IMR-90 (cell line): ENCODE results near the gene CACNA1I. TPM values are rescaled to one million over a fixed set of nuclear protein-coding genes. Genes with fewer than 3 reads are reported as not detected.

Experiments used
- ATAC-seq: fragments of 200-7000 bp; cut with Tn5 transposase; 2 replicates; pipeline ENCODE4 v1.9.1; 2020; ENCODE audit warnings: low read depth, mild to moderate bottlenecking, moderate library complexity
- BruUV-seq: library from RNA; stranded (reverse); fragments of 400-500 nt; replicated peaks from 2 replicates; lab custom pipeline; 2021; lab: Mats Ljungman, UMichigan
- CTCF ChIA-PET: fragments of 300-600 bp; formaldehyde crosslinking; extraction: SDS; loops from one replicate; lab custom pipeline; 2021; ENCODE audit warnings: antibody characterized with exemption; lab: Yijun Ruan, JAX
- POLR2A ChIA-PET: fragments of 300-600 bp; sonication (Branson Sonifier 250); formaldehyde crosslinking; loops from one replicate; lab custom pipeline; 2022; ENCODE audit warnings: antibody characterized with exemption; ENCODE audit not compliant: unreplicated experiment; lab: Charles Lee
- DNase-seq: peaks from one replicate; pipeline ENCODE4 v3.0.0; 2013
- H2AFZ ChIP-seq: replicated peaks from 2 replicates; pipeline ENCODE3; 2013; ENCODE audit warnings: low read length, mild to moderate bottlenecking; ENCODE audit not compliant: poor library complexity
- H2AK5ac ChIP-seq: 2 replicates; pipeline ENCODE4 v1.6.1; 2013; ENCODE audit warnings: low read depth, low read length, inconsistent platforms
- H2AK9ac ChIP-seq: replicated peaks from 2 replicates; pipeline ENCODE3; 2013; ENCODE audit warnings: mild to moderate bottlenecking, low read depth, low read length, moderate library complexity; ENCODE audit not compliant: poor library complexity
- H2BK120ac ChIP-seq: 2 replicates; pipeline ENCODE4 v1.6.1; 2013; ENCODE audit warnings: low read depth, low read length, inconsistent platforms
- H2BK15ac ChIP-seq: 3 replicates; pipeline ENCODE4 v1.6.1; 2013; ENCODE audit warnings: low read depth, low read length, inconsistent platforms
- H2BK20ac ChIP-seq: 2 replicates; pipeline ENCODE4 v1.6.1; 2013; ENCODE audit warnings: low read depth, mild to moderate bottlenecking, inconsistent platforms, low read length, moderate library complexity
- H2BK5ac ChIP-seq: 2 replicates; pipeline ENCODE4 v1.6.1; 2013; ENCODE audit warnings: mild to moderate bottlenecking, low read depth, low read length, inconsistent platforms; ENCODE audit not compliant: poor library complexity, severe bottlenecking
- H3K14ac ChIP-seq: replicated peaks from 2 replicates; pipeline ENCODE4 v1.6.1; 2013; ENCODE audit warnings: low read depth, low read length, inconsistent platforms
- H3K18ac ChIP-seq: 2 replicates; pipeline ENCODE4 v1.6.1; 2013; ENCODE audit warnings: low read depth, low read length, control low read depth
- H3K23ac ChIP-seq: 2 replicates; pipeline ENCODE4 v1.6.1; 2013; ENCODE audit warnings: low read depth, low read length, inconsistent platforms
- H3K27ac ChIP-seq: 2 replicates; pipeline ENCODE4 v1.5.1; 2013; ENCODE audit warnings: mild to moderate bottlenecking, control low read depth, low read length; ENCODE audit not compliant: insufficient read depth
- H3K27me3 ChIP-seq: 2 replicates; pipeline ENCODE4 v1.6.1; 2013; ENCODE audit warnings: low read length; ENCODE audit not compliant: control insufficient read depth, insufficient read depth
- H3K36me3 ChIP-seq: 2 replicates; pipeline ENCODE4 v1.6.1; 2013; ENCODE audit warnings: low read length, mixed read lengths; ENCODE audit not compliant: control insufficient read depth, insufficient read depth
- H3K4ac ChIP-seq: 2 replicates; pipeline ENCODE4 v1.6.1; 2013; ENCODE audit warnings: low read depth, low read length, inconsistent platforms
- H3K4me1 ChIP-seq: 2 replicates; pipeline ENCODE4 v1.6.1; 2013; ENCODE audit warnings: low read length, mixed read lengths; ENCODE audit not compliant: control insufficient read depth, insufficient read depth
- H3K4me2 ChIP-seq: 2 replicates; pipeline ENCODE4 v1.6.1; 2013; ENCODE audit warnings: low read depth, mild to moderate bottlenecking, control low read depth, low read length, moderate library complexity
- H3K4me3 ChIP-seq: 2 replicates; pipeline ENCODE4 v1.5.1; 2013; ENCODE audit warnings: low read depth, mild to moderate bottlenecking, control low read depth, low read length, moderate library complexity; ENCODE audit not compliant: insufficient read depth
- H3K56ac ChIP-seq: 2 replicates; pipeline ENCODE4 v1.6.1; 2013; ENCODE audit warnings: low read length, inconsistent platforms; ENCODE audit not compliant: insufficient read depth; ENCODE audit errors: extremely low read depth
- H3K79me1 ChIP-seq, 2 experiments: 2 replicates each; pipeline ENCODE4 v1.6.1; 2013; ENCODE audit warnings: low read length in 2 of 2, inconsistent platforms in 1 of 2, low read depth in 1 of 2
- H3K9ac ChIP-seq: 2 replicates; pipeline ENCODE4 v1.6.1; 2013; ENCODE audit warnings: low read depth, low read length, control low read depth
- H3K9me1 ChIP-seq: 2 replicates; pipeline ENCODE4 v1.6.1; 2013; ENCODE audit warnings: low read length, inconsistent platforms; ENCODE audit not compliant: insufficient read depth
- H3K9me3 ChIP-seq: 2 replicates; pipeline ENCODE4 v1.6.1; 2013; ENCODE audit warnings: low read length; ENCODE audit not compliant: control insufficient read depth, insufficient read depth
- H4K20me1 ChIP-seq: 2 replicates; pipeline ENCODE4 v1.6.1; 2013; ENCODE audit warnings: low read length, inconsistent platforms; ENCODE audit not compliant: insufficient read depth
- H4K5ac ChIP-seq: 2 replicates; pipeline ENCODE4 v1.6.1; 2013; ENCODE audit warnings: mild to moderate bottlenecking, low read depth, low read length, control low read depth
- H4K8ac ChIP-seq, 2 experiments: 2 replicates each; pipeline ENCODE4 v1.6.1; 2013; ENCODE audit warnings: low read depth in 2 of 2, low read length in 2 of 2, control low read depth in 1 of 2, inconsistent platforms in 1 of 2
- H4K91ac ChIP-seq: 2 replicates; pipeline ENCODE4 v1.6.1; 2013; ENCODE audit warnings: low read depth, low read length, inconsistent platforms; ENCODE audit not compliant: insufficient read depth
- ELK1 ChIP-seq: fragments of 150-350 bp; IDR thresholded peaks from 2 replicates; pipeline ENCODE4 v1.6.1; 2016; ENCODE audit warnings: low read depth, mild to moderate bottlenecking, low read length, moderate library complexity, borderline replicate concordance
- MAFK ChIP-seq: IDR thresholded peaks from 2 replicates; pipeline ENCODE4 v1.6.1; 2012; ENCODE audit warnings: low read depth, low read length, improper control_type of control experiment
- MXI1 ChIP-seq: IDR thresholded peaks from 2 replicates; pipeline ENCODE4 v1.6.1; 2012; ENCODE audit warnings: low read depth, mild to moderate bottlenecking, low read length, moderate library complexity, borderline replicate concordance
- RAD21 ChIP-seq: IDR thresholded peaks from 2 replicates; pipeline ENCODE4 v1.6.1; 2012; ENCODE audit warnings: low read length, improper control_type of control experiment
- RFX5 ChIP-seq: IDR thresholded peaks from 2 replicates; pipeline ENCODE4 v1.8.0; 2012; ENCODE audit warnings: low read depth, mild to moderate bottlenecking, low read length, moderate library complexity
- WGBS, 2 experiments: methylation state at CpG; one replicate each; pipeline versions ENCODE4 v1.1.5 to v1.1.7; 2013; ENCODE audit warnings: missing lambda C conversion rate in 2 of 2; ENCODE audit not compliant: insufficient read length in 1 of 2; ENCODE audit errors: extremely low coverage in 2 of 2; 5-methylcytosine and 5-hydroxymethylcytosine counted together
- dilution Hi-C: fragments of 300-500 bp; cut with HindIII; formaldehyde crosslinking; loops from one replicate; pipeline ENCODE4 v1.14.3; 2018; ENCODE audit warnings: low sequenced_read_pairs; ENCODE audit not compliant: unreplicated experiment
- in situ Hi-C: fragments of 300-500 bp; cut with MboI; formaldehyde crosslinking; loops from 3 replicates; pipeline ENCODE4 v1.14.3; 2019; ENCODE audit warnings: low sequenced_read_pairs, inconsistent platforms, mixed read lengths
- intact Hi-C: fragments of 100-400 bp; cut with micrococcal nuclease; formaldehyde crosslinking; loops from 2 replicates; pipeline ENCODE4 v1.10.0; 2022
- polyA plus RNA-seq, 3 experiments: library from polyadenylated mRNA; depleted of rRNA; stranded (reverse); fragments of >200 nt; gene quantifications; 2 replicates each; pipeline ENCODE4 v1.2.3, GENCODE V29; 2012; ENCODE audit warnings: low replicate concordance in 1 of 3
- total RNA-seq: library from RNA; depleted of rRNA; stranded (reverse); fragments of >200 nt; gene quantifications from 2 replicates; pipeline ENCODE4 v1.2.3, GENCODE V29; 2012
- TF ChIP-seq, protein P1 (sequence below): conservative IDR thresholded peaks from 2 replicates; pipeline ENCODE4 v1.5.1; 2012; ENCODE audit warnings: mild to moderate bottlenecking, low read depth, low read length, improper control_type of control experiment

Gene CACNA1I
- total and polyA plus RNA-seq, 2 of the 4 experiments (the other 2 are of a cell fraction), result under 0.01 to 0.02 TPM

- TF ChIP-seq, protein P1, sequence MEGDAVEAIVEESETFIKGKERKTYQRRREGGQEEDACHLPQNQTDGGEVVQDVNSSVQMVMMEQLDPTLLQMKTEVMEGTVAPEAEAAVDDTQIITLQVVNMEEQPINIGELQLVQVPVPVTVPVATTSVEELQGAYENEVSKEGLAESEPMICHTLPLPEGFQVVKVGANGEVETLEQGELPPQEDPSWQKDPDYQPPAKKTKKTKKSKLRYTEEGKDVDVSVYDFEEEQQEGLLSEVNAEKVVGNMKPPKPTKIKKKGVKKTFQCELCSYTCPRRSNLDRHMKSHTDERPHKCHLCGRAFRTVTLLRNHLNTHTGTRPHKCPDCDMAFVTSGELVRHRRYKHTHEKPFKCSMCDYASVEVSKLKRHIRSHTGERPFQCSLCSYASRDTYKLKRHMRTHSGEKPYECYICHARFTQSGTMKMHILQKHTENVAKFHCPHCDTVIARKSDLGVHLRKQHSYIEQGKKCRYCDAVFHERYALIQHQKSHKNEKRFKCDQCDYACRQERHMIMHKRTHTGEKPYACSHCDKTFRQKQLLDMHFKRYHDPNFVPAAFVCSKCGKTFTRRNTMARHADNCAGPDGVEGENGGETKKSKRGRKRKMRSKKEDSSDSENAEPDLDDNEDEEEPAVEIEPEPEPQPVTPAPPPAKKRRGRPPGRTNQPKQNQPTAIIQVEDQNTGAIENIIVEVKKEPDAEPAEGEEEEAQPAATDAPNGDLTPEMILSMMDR, result no peak
- no peak for TF ChIP-seq MAFK
Measured at GRCh38 chr22:39524753-39525657, 45.5 kb upstream of the CACNA1I start (continued).

DNA sequence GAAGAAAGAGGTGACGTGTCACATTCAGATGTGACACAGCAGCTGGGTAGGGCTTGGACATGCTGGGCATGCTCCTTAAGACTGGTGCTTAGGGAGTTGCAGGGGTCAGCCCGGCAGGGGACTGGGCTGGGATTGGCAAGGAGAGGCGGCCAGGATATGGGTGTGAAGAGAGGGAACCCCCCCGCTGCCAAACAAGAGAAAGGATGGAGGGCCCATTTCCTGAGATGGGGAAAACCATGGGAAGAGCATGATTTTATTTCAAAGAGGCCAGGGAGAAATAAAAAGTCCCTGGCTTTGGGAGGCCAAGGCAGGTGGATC lies 44.9 kb upstream of the CACNA1I start:
- intact Hi-C loops, result loop anchor here (10.0 kb wide), 1 partner anchor 121 kb away; no protein-coding TSS in a partner anchor
- ATAC-seq, result no peak

More for the DNA sequence above, 44.9 kb upstream of the CACNA1I start:
- no peak overlapping the region for H3K23ac ChIP-seq
- H3K27ac ChIP-seq, result no peak overlapping the region
- no peaks in the 10 kb centered on the region for H3K27me3 ChIP-seq
- H2BK120ac ChIP-seq, result no peak overlapping the region
- no peak overlapping the region for H3K4ac ChIP-seq
- no peak overlapping the region for H2AFZ ChIP-seq
- ChIA-PET CTCF (no interaction called here), POLR2A (interaction anchor here (0.6 kb wide), 1 partner anchor 822 kb away, joined by 4 read pairs; no protein-coding TSS in a partner anchor)
- no peak overlapping the region for H3K14ac ChIP-seq
- DNase-seq, result no peak
- no peak overlapping the region for H3K56ac ChIP-seq
- no peaks in the 10 kb centered on the region for H3K9me3 ChIP-seq
- peaks cover 42% of the 10 kb centered on the region for H3K36me3 ChIP-seq
- H3K9me1 ChIP-seq, result peaks cover 6% of the 10 kb centered on the region; the same call in 1 of the 2 replicates
- no peak overlapping the region for H3K9ac ChIP-seq
- no peak overlapping the region for H4K8ac ChIP-seq
- H2AK9ac ChIP-seq, result no peak overlapping the region
- H2BK5ac ChIP-seq, result no peak overlapping the region
- no peak overlapping the region for H3K4me2 ChIP-seq
- no peaks in the 10 kb centered on the region; the same call in 1 of the 2 replicates for H3K4me1 ChIP-seq
- dilution Hi-C loops (no loop called here), in situ Hi-C loops (loop anchor here (10.0 kb wide), 1 partner anchor 211 kb away; the partner anchor contains the start of gene RPL3)
- H4K20me1 ChIP-seq, result peaks cover 94% of the 10 kb centered on the region
- no peak overlapping the region for H4K91ac ChIP-seq
- no TSS peak for BruUV-seq
- H2BK15ac ChIP-seq, result no peak overlapping the region
- 82% methylated on average over 2 of the region's 4 CpGs; no CpG with 5 or more reads in 1 of the 2 experiments for WGBS, 2 experiments
- no peak overlapping the region for H2AK5ac ChIP-seq
- H3K4me3 ChIP-seq, result no peak overlapping the region
- H4K5ac ChIP-seq, result no peak overlapping the region
- no peak overlapping the region for H2BK20ac ChIP-seq
- peaks cover 7 to 76% of the 10 kb centered on the region in 2 experiments for H3K79me1 ChIP-seq
- TF ChIP-seq MXI1 (no peak), RFX5 (no peak), ELK1 (no peak), RAD21 (no peak)
- no peak overlapping the region for H3K18ac ChIP-seq
